DMS 273 treated with DMSO at 0.1 percent for 48 hours (cell line): ENCODE results near the gene FGA.
"Not testable (repeated sequence)": the region's sequence is repeated elsewhere in the genome, so short reads cannot be mapped to it uniquely, and the experiment has no call there.

Experiments used
- DNase-seq: peaks from one replicate; lab custom pipeline; 2025; lab: John Stamatoyannopoulos, UW

FGA gene

DNA sequence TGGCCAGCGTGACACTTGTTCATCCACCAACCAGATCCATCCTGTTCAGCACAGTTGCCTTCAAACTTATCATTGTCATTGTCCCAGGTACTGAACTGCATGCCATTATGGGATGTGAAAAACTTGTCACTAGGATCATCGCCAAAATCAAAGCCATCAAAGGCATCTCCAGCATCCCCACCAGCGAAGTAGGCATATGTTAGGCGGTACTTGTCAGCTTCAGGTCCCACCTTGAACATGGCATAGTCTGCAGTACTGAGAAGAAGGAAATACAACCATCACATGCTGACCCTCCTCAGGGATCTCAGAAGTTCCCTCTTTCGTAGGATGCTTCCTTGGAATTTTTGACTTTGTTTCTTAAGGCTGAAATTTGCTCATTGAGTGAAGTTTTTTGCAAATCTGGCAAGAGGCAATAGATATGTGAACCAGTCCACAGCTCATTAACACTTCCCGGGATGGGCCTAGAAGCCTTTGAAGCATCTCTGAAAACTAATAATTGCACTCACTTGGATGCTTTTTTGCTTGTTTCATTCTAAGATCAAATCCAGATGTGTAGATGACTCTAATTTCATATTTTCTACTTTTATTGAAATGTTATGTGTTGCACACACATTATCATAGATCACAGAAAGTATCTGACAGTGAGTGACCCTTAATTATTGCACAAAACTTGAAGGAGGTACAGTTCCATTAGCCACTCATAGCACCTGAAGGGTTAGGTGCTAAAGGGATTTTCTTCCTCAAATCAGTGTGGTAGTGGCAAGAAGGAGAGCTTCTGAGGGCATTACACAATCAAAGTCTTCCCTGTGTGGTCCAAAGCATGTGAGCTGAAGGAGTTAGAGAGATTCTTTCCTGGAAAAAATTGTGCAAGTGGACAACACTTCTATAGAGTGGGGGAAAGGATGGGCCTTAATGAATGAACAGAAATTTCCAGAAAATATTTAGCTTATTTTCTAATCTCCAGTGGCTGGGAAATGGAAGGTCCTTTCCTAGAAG, 16.5 kb upstream of the FGA start:
- DNase-seq: no peak

DNA sequence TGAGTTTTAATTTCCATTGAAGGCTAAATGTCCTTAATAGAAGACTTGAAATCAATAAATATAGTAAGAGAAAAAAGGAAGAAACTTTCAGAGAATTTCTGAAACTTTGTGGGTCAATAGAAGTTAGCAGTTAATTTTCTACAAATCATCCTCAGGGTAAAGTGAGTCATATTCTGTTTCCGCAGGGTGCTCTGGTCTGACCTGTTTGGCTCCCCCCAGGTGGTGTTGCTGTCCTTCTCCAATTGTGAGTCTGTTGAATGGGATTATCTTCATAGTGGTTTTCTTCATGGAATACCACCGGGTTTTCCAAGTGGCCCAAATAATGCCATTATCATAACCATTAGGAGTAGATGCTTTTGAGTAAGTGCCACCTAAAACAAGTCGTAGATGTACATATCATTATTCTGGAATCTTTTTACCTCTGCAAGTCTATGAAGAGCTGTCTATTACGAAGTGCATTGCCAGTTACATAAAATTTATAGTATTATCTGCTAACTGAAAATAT, 14.2 kb upstream of the FGA start:
- no peak for DNase-seq

DNA sequence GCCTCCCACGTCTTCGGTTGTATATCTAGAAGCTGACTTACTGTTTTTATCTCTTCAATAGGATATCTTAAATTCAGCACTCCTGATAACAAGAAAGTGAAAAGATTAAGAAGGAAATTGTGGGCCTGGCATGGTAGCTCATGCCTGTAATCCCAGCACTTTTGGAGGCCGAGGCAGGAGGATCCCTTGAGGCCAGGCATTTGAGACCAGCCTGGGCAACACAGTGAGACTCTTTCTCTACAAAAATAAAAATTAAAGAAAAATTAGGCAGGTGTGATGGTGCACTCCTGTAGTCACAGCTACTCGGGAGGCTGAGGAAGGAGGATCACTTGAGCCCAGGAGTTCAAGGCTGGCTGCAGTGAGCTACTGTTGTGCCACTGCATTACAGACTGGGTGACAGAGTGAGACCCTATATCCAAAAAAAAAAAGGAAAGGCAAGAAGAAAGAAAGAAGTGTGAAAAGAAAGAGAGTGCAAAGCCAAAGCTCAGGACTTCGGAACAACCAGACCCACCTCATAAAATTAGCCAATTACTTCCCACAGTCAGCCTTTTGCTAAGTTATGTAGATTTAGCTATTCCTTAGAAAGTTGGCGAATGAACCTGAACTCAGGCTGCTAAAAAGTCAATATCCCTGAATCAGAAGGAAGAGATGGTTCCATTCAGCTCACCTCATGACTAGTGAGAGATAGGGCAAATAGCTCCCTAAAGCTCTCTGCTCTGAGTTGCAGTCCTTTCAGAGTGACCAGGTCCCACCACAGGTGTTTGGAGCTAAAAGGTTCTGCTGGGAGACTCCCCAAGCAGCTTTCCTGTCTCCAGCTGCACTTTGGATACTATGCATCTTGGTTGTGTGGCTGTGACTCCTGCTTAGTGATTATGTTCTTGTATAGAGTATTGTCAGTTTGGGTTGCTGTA, 12.7 kb upstream of the FGA start:
- no peak for DNase-seq

DNA sequence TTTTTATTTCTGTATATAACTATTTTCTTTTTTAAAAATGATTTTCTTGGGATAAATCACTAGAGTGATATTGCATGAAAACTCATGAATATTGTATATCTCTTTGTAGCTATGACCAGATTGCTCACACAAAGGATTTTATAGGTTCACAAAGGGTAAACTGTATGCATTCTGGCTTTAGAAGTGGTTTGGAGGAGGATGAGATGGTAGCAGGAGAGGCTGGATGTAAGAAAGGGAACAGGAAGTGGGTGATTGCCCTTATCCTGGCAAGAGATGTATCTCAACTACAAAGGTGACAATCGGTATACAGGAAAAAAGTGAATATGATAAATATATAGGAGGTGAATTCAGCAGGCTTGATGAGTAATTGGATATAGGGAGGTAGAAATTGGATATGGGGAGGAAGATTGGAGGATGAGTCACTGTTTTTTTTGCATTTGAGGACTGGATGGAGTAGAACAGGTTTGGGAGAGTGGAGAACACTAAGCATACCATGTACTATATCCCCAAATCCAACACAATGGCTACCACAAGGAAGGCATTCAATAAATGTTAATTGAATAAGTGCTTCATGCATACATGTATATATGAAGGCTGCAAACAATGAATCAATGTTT, 12.0 kb upstream of the FGA start:
- no peak for DNase-seq

DNA sequence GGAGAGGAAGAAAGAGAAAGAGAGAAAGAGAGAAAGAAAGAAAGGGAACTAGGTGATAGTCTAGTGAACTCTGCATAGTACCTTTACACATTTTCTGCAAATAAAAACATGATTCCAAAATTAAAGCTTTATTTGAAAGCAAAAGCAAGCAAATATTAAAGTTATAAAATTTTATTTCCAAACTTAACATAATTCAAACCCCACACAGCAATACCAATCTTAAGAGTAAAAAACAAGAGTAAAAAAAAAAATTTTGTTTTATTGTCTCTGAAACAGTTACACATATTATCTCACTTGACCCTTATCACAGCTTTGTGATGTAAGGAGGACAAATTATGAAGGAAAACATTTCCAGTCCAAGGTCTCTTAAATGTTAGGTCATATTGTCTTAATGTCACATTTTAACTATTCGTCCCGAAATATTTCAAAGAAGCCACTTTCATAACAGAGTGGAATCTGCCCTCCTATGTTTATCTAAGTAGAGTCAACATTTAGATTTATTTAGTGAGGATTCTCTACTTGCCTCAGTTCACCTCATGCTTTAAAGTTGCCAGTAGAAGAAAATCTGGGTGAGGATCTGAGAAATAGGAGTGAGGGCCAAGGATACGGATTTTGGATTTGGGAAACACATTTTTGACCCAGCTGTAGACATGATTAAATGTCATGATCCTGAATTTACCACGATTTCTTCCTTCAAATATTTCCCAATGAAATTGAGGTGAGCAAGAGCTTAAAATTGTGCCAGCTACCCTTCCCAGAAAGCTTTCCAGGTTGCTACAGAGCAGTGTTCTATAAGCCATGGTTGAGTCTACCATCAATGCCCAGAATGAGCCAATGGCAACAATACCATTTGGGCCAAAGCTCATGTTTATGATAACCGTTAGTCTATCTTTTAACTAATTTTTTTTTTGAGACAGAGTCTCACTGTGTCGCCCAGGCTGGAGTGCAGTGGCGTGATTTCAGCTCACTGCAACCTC, 7.5 kb upstream of the FGA start:
- DNase-seq: no peak

DNA sequence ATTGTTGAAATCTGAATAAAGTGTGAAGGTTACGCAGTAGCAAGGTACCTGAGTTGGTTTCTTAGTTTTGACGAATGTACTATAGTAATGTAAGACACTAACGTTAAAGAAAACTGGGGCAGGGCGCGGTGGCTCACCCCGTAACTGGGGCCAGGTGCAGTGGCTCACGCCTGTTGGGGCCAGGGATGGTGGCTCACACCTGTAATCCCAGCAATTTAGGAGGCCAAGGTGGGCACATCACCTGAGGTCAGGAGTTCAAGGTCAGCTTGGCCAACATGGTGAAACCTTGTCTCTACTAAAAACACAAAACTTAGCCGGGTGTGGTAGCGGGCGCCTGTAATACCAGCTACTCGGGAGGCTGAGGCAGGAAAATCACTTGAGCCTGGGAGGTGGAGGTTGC, 6.7 kb upstream of the FGA start:
- DNase-seq: not testable (repeated sequence)

DNA sequence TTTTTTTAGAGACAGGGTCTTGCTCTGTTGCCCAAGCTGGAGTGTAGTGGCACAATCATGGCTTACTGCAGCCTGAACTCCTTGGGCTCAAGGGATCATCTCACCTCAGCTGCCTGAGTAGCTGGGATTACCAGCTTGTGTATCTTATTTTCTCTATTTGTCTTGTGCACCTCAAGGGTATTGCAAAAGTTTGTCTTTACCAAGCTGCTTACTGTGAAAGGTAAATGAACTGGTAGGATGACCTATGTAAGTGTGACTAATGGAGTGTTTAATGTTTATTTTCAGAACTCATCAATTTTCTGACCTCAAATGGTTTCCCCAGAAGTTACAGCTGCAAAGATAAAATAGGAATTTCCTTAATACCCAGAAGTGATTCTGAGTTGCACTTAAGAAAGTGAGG, 5.3 kb upstream of the FGA start:
- no peak for DNase-seq

DNA sequence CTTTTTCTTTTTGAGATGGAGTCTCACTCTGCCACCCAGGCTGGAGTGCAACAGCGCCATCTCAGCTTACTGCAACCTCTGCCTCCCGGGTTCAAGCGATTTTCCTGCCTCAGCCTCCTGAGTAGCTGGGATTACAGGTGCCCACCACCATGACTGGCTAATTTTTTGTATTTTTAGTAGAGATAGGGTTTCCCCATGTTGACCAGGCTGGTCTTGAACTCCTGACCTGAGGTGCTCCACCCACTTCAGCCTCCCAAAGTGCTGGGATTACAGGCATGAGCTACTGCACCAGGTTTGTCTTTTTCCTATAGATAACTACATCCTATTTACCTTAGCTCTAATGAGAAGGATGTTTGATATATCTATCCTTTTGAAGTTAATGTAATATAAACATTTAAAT, 3.8 kb upstream of the FGA start:
- DNase-seq: not testable (repeated sequence)

DNA sequence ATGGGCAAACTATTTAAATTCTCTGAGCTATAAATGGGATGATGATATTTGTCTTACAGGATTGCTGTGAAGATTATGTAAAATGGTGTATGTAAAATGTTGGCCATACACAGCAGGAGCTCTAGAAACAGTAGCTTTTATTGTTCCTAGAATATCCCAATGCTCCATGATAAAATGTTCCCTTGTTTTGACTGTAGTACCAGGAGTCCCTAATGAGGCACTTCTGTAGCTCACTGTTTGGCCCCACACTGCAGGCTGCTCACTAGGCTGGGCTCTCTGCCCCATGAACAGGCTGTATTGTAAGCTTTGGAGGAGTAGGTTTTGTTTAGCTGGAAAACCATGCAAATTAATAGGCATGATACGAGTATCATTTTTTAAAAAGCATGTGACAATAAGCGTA, 3.3 kb upstream of the FGA start:
- DNase-seq: no peak

DNA sequence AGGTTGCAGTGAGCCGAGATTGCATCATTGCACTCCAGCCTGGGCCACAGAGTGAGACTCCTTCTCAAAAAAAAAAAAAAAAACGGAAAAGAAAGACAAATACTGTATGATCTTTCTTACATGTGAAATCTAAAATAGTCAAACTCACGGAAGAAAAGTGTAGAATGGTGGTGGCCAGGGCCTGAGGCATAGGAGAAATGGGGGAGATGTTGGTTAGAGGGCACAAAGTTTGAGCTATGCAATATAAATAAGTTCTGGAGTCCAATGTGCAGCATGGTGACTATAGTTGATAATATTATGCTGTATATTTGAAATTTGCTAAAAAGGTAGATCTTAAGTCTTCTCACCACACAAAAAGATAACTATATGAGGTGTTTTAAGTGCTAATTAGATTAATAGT, 1.3 kb upstream of the FGA start:
- DNase-seq: no peak

DNA sequence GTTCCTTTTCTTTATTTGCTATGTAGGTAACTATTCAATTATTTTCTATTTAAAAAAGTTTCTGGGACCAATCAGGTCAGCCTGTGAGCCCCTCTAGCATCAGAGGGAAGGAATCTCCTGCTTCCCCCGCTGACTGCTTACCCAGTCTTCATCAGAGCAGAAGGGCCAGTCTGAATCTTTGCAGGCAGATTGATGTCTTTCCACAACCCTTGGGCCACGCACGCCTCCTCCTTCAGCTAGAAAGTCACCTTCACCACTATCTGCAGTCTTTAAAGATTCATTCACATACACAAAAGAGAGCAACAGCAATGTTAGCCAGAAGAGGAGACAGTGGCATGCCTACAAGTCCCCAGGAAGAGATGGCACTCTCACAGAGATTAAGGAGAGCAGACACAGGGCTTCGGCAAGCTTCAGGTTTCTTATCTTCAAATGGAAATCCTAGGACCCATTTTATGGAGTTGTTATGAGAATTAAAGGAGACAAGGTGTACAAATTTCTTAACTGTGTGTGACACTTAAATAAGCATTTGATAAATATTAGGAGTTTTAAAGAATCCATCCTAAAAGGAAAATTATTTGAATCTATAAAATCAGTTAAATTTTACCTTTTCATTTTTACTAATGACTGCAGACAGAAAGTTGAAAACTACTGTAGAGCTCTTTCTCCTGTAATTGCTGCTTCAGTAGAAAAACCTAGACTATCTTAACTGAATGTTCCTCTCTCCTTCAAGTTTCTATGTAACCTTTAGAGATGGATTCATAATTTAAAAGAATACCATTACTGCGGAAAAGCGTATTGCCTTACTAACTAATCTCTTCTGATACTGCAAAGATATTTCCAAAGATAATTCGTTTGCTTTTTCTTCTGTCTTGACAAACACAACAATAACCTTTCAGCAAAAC, 995 bp downstream of the FGA start:
- DNase-seq: no peak

DNA sequence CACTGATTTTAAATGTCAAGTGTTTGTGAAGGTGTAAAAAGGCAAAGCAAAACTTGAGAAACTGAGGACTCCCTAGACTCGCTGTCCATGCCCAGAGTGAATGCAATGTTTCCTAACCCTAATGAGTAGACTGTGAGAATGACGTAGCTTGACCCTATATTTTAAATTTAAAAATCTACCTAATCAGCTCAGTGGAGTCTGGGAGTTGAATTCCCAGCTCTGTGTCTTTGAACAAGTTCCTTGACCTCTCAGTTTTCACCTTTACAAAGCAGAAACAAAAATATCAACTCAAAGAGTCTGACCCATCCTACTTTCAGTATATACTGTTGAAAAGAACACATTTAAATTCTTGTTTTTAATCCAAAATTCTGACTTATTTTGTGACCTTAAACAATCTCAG, 2.3 kb downstream of the FGA start:
- no peak for DNase-seq

DNA sequence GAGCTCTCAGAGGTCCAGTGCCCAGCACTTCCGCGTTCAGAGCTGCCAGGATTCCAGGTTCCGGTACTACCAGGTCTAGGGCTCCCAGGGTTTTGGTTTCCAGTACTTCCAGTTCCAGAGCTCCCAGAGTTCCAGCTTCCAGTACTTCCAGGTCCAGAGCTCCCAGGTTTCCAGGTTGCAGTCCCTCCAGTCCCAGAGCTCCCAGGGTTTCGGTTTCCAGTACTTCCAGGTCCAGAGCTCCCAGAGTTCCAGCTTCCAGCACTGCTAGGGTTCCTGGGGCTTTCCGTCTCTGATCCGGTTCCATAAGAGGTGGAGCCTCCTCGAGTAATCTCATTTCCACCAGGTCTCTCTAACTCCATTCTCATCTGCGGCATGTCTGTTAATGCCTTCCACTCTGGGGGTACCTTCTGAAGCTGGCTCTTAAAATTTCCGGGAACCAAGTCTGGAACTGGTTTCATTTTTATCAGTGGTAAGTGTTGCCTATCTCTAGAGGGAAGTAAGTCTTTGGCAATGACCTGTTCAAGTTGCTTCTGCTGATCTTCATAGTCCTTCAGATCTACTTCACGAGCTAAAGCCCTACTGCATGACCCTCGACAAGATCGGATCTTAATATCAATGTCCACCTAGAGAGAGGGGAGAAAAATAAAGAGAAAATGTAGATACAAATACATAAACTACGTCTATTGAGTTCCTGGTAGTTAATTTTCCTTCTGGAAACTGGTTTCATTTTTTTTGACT, 4.1 kb downstream of the FGA start:
- no peak for DNase-seq

DNA sequence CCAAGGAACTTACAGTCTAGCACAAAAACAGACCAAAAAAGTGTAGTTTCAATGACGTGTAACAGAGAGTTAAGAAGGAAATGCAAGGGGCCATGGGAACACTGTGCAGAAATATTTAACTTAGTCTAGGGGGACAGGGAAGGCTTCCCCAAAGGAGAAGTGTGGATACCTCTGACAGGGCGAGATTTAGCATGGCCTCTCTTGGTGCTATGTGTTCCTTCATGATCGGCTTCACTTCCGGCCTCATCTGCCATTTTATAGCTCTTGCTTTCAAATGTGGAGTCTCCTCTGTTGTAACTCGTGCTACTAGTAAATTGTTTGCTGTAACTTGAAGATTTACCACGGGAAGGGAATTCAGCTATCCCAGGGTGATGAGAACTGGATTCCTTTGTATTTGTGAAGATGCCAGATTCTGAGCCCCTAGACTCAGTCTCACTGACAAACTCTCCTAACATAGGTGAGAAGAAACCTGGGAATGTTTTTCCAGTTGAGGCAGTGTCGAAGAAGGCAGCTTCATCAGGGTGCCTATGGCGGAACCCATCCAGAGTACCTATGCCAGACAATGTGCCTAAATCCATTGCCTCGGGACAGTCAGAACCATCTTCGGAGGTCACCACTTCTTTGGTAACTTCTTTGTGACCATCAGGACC, 5.0 kb downstream of the FGA start:
- DNase-seq: no peak

DNA sequence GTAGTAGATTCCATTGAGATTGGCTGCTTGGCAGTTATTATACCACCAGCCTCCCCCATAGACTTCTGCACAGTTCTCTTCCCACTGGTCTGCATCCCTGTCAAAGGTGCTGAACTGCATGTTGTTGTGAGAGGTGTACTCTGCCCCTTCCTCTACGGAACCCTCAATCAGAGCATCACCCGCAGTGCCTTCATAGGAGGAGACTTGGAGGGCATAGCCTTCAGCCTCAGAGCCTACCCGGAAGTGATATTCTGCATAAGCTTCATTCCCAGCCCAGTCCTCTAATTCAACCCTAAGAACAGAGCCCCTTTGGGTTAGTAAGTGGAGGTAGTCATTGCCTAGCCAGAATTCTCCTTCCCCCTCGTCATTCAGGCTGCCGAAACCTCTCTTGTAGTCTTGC, 6.3 kb downstream of the FGA start:
- DNase-seq: no peak

DNA sequence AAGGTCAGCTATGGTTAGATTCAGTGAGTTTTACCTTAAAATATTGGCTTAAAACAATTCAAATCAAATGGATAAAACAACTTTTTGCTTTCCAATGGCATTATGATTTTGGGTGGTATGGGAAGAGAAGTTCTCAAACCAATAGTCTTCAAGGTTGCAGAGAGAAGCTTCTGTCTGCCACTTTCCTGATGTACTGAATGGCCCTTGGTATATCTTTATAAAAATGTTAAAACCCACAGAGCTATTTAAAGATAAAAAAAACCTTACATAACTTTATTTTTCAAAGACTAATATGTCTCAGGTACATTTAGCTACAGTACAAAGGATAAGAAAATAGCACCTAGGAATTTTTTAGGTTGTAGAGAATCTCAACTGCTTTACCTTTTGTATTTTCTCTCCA, 6.9 kb downstream of the FGA start:
- no peak for DNase-seq

DNA sequence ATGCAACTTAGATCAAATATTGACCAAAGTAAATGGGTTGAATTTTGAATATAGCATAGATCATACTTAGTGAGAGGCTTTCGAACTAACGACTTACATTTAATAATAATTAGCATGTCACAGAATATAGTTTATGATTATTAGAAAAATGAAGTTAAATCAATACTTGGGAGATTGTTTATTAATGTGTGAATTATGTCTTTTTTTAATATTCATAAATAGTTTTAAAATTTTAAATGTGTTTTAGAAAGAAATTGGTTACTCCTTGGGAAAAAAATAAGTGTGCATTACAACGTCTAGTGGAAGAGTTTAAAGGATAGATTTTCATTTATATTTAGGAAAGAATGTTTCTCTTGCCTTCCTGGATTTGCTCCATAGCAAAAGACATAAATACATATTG, 7.3 kb downstream of the FGA start:
- no peak for DNase-seq

DNA sequence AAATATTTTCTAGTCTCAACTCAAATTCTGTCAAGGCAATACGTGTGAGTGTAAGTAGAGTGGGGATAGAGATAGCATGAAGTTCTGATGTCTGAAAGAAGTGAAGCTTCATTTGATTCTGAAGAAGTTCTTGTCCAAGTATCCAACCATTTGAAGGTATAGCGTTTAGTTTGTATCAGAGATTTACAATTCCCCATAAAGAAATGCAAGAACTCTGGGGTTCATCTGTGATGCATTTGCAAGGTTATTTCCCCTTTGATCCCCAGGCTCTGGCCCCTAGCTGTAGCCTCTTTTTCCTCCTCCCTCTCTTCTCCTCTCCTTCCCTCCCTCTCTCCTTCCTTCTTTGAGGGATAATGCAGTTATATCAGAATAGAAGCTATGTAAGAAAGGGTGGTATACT, 7.8 kb downstream of the FGA start:
- no peak for DNase-seq

DNA sequence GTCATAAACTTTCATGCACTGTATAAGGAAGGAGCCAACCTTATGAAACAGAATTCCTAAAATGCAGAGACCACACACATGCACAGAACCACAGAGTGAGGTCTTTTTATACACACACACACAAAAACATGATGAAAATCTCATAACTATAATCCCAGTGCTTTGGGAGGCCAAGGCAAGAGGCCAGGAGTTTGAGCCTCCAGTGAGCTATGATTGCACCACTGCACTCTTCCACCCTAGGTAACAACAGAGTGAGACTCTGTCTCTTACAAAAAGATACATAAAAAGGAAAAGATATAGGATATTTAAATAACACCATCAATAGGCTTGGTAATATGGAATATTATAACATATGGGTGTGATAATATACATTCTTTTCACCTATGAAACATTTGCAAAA, 10.6 kb downstream of the FGA start:
- no peak for DNase-seq
